Rectal smooth muscle tissue (tissue), 1 donor: Measurements from ENCODE around the gene NECTIN1.

Experiments used
- H3K27ac ChIP-seq: one replicate; pipeline ENCODE4 v1.7.0; 2013; ENCODE audit warnings: low read depth, low read length, inconsistent platforms
- H3K27me3 ChIP-seq: one replicate; pipeline ENCODE4 v1.7.0; 2013; ENCODE audit warnings: low read length; ENCODE audit not compliant: control insufficient read depth, insufficient read depth
- H3K36me3 ChIP-seq: one replicate; pipeline ENCODE4 v1.7.0; 2013; ENCODE audit warnings: low read length; ENCODE audit not compliant: control insufficient read depth, insufficient read depth
- H3K4me1 ChIP-seq: one replicate; pipeline ENCODE4 v1.7.0; 2013; ENCODE audit warnings: low read length; ENCODE audit not compliant: control insufficient read depth, insufficient read depth
- H3K4me3 ChIP-seq: one replicate; pipeline ENCODE4 v1.7.0; 2013; ENCODE audit warnings: low read length
- H3K9ac ChIP-seq: one replicate; pipeline ENCODE4 v1.7.0; 2013; ENCODE audit warnings: low read length

The NECTIN1 gene

DNA sequence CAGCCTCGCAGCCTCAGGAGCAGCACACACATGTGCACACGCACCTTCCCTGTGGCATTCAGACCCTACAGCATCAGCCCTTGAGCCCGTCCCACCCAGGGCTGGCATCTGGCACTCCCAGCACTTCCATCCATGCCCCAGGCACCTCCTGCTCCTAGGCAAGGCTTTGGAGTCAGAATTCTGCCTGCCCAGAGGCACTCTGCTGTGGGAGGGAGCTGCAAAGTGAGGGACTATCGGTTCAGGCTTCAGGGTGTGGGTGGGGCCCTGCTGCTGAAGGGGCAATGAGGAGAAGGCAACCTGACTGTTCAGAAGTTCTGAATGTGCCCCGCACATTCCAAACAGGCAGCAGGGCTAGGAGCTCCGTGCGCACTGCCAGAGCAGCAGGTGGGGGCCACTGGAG is 39.7 kb downstream of the NECTIN1 start:
- Histone ChIP-seq H3K27ac (no peak overlapping the region), H3K9ac (no peak overlapping the region), H3K4me3 (no peak overlapping the region), H3K36me3 (no peaks in the 10 kb centered on the region), H3K27me3 (peaks cover 2% of the 10 kb centered on the region), H3K4me1 (no peaks in the 10 kb centered on the region)

DNA sequence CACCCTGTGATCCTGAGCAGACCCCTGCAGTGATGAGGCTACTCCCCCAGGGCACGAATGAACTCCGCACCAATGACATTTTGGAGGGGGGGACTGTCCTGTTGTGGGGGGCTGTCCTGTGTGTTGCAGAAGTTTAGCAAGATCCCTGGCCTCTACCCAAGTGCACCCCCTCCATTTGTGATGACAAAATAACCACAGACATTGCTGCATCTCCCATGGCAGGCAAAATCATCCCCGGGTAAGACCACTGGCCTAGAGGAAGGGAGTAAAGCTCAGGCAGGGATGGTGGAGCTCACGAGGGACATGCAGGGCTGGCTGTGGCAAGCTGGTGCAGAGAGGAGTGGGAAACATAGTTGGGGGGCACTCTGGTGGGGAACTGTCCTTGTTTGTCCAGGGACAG is 40.6 kb downstream of the NECTIN1 start:
- no peak overlapping the region for H3K9ac ChIP-seq
- no peak overlapping the region for H3K4me3 ChIP-seq
- no peaks in the 10 kb centered on the region for H3K4me1 ChIP-seq
- peaks cover 2% of the 10 kb centered on the region for H3K27me3 ChIP-seq
- no peaks in the 10 kb centered on the region for H3K36me3 ChIP-seq
- no peak overlapping the region for H3K27ac ChIP-seq

DNA sequence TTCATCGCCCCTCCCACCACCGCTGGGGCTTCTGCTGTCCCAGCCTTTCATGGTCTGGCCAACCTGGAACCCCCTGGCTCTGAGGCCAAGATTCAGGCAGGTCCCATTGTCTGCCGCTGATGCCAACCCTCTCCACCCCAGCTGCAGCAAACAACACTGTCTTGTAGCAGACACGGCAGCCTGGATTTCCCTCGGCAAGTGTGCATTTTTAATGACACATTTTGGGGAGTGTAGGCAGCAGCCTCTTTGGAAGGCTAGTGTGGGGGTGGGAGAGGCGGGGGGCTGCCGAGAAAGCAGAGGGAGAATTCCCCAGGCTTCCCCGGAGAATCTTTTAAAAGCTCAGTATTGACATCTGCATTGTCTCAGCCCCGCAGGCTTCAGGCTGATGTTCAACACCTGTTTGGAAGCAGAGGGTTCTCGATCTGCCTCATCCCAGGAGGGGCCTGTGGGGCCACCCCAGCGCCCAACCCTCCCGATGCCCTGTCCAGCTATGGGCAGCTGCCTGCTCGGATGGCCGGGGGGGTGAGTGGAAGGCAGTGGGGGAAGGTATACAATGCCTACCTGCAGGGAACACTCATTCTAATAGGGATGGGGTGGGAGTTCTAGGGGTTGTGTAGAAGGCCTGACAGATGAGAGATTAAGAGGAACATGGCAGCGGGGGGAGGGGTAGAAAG is 41.5 kb downstream of the NECTIN1 start:
- Histone ChIP-seq H3K4me3 (no peak overlapping the region), H3K4me1 (no peaks in the 10 kb centered on the region), H3K9ac (no peak overlapping the region), H3K27me3 (peaks cover 2% of the 10 kb centered on the region), H3K36me3 (no peaks in the 10 kb centered on the region), H3K27ac (no peak overlapping the region)

DNA sequence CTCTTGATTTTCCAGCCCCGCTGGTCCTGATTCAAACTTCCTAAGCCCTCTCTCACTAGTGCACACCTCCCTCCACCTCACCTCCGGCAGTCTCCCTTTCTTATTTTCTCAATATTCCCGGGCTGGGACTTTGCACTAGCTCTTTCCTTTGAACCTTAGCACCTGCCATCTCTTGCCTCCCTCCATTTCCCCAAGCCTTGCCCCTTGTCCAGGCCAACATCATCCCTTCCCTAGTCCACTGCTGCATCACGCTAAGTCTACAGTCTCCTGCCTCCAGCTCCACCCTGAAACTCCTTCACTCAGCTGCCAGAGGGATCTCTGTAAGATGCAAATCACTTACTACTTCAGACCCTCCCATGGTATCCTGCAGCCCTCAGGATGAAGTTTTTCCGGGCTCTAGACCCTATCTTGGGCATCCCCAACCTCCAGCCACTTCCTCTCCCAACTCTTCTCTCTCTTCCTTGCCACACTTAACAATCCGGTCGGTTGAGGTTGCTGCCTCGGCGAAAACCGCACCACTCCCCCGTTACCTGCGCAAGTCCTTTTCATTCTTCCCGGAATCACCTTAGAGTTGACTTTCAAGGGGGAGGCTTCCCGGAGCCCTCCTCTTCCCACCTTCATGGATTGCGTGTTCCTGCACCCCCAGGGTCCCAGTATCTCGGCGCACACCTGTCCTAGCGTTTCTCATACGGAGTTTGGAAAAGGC is 42.7 kb downstream of the NECTIN1 start:
- no peaks in the 10 kb centered on the region for H3K36me3 ChIP-seq
- no peaks in the 10 kb centered on the region for H3K4me1 ChIP-seq
- H3K27ac ChIP-seq, result no peak overlapping the region

DNA sequence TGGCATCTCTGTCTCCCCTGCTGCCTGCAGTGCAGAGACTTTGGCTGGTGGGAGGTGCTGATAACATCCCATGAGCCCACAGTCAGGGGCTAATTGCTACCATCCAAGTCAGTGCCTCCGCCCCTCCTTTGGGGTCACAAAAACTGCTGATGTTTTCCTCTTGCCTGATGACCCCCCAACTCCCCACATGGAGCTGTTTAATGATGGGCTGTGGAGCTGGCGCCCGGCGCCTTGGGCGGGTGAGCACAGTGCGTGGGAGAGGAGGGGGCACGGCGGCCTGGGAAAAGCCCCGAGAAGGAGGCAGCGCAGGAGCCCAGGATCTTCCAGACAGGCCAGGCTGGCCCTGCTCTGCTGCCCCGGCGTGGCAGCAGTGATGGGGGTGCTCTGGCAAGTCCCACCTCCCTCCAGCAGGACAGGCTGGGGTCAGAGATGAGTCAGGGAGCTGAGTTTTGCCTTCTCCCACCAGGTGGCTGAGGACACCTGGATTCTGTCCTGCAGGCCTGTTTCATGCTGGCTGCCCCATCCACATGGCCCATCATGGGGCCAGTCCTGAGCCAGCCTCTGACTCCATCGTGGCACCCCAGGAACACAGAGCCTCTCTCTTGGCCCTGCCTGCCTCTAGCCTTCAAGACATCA is 43.8 kb downstream of the NECTIN1 start:
- no peak overlapping the region for H3K9ac ChIP-seq
- H3K27me3 ChIP-seq, result peaks cover 2% of the 10 kb centered on the region
- H3K4me3 ChIP-seq, result no peak overlapping the region
- no peak overlapping the region for H3K27ac ChIP-seq
- H3K36me3 ChIP-seq, result no peaks in the 10 kb centered on the region
- no peaks in the 10 kb centered on the region for H3K4me1 ChIP-seq

More for the DNA sequence above, 42.7 kb downstream of the NECTIN1 start:
- H3K27me3 ChIP-seq, result peaks cover 2% of the 10 kb centered on the region
- H3K4me3 ChIP-seq, result no peak overlapping the region
- H3K9ac ChIP-seq, result no peak overlapping the region

DNA sequence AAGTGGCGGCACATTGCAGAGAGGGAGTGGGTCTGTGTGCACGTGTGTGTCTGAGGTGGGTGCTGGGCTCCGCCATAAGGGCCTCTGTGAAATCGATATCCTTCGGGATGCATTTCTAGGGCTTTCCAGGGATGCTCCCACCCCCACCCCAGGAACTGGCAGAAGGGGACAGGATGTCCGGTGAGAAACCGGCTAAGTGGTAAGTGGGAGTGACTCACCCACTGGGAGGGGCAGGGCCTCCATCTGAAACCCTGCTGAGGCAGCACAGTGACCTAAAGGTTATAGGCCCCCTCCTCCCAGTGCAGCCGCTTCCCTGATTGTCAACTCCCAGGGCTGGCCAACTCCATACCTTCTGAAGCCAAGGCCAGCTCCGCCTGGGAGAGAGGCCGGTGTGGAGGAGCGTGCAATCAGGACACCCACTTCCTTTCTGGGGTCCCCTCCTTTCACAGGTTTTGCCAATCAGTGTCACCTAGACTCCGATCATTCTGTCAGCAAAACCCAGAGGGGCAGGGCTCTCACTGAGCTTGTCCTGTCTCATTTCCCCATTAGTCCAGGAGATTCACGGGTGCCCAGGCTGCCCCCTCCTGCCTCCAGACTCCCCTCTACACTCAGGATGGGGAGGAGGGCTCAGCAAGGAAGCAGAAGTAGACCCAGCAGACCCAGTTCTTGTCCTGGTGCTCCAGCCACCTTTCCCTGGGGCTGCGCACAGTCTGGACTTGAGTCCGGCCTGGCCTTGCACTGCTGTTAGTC is 44.5 kb downstream of the NECTIN1 start:
- Histone ChIP-seq H3K9ac (no peak overlapping the region), H3K27ac (no peak overlapping the region), H3K4me3 (no peak overlapping the region), H3K4me1 (no peaks in the 10 kb centered on the region), H3K27me3 (peaks cover 2% of the 10 kb centered on the region), H3K36me3 (no peaks in the 10 kb centered on the region)

DNA sequence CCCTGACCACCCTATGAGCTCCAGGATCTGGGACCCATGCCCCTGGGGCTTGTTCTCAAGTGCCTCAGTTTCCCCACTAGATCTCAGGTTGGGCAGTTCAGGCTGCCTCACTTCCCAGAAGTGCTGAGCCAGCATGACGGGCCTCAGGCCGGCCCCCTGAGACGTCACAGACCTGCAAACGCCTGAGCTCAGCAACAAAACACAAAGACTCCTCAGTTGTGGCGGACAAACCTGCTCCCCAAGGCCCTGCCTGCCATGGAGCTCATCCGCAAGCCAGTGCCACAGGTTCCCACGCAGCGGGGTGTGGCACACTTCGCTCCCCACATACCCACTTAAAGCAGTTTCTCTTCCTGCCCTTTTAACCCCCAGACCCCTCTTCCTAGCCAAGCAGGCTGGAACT is 45.2 kb downstream of the NECTIN1 start:
- Histone ChIP-seq H3K36me3 (no peaks in the 10 kb centered on the region), H3K4me3 (no peak overlapping the region), H3K27ac (no peak overlapping the region), H3K27me3 (no peaks in the 10 kb centered on the region), H3K4me1 (no peaks in the 10 kb centered on the region), H3K9ac (no peak overlapping the region)

DNA sequence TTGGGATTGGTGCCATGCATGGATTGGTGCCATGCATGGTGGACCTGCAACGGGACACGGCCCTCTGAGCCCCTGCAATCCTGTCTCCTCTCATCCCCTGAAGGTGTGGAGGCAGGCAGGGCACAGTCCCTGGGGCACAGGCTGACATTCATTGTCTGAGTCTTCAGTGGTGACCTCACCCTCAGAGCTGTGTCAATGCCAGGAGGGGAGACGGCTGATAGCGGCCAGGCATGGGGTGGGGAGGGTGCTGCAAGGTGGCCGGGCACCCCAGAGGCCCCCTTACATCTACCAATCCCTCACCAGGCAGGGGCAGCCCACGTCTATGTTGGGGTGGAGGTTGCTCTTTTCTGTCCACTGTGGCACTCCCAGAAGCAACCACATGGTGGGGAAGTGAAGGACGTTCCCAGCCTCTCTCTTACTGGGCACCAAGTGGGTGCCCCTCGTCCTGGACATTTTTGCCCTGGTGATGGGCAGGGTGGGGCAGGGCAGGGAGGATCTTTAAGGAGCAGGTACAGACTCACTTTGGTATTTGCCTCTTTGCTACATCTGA is 47.6 kb downstream of the NECTIN1 start:
- Histone ChIP-seq H3K27ac (no peak overlapping the region), H3K36me3 (peaks cover 6% of the 10 kb centered on the region), H3K4me3 (no peak overlapping the region), H3K4me1 (no peaks in the 10 kb centered on the region), H3K9ac (no peak overlapping the region), H3K27me3 (no peaks in the 10 kb centered on the region)

DNA sequence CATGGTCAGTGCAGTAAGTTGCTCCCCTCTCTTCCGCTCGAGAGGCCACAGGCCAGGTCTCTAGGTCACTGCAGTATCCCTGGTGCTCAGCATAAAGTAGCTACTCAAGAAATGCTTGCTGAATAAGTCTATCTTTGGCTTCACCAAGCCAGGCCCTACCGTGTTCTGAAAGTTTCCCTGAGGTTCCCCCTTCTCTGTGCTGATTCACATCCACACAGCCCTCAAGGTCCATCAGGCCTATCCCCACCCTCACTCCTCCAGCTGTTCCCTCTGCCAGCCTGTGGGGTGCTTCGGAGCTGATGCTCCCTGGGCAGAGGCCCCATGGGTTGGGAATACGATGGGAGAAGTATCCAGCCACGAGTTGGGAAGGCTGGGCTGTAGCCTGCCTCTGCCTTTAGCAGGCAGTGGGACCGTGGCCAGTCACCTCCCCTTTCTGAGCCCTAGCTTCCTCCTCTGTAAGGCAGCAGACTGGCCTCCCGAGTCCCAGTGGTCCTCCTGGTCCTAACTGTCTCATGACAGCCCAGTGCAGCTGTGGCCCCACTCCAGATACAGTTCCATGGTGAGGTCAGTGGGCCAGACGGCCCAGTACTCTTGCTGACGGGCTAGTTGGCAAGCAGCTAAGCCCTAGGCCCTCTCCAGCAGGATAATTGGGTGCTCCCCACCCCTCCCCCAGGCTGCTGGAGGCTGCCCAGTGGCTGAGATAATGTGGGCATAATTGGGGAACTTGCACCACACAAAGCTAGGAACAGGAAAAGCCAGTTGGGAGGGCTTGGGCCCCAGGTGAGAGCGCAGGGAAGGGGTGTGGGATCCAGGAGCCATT is 48.2 kb downstream of the NECTIN1 start:
- Histone ChIP-seq H3K4me3 (no peak overlapping the region), H3K36me3 (peaks cover 6% of the 10 kb centered on the region), H3K27me3 (no peaks in the 10 kb centered on the region), H3K9ac (no peak overlapping the region), H3K27ac (no peak overlapping the region), H3K4me1 (no peaks in the 10 kb centered on the region)

DNA sequence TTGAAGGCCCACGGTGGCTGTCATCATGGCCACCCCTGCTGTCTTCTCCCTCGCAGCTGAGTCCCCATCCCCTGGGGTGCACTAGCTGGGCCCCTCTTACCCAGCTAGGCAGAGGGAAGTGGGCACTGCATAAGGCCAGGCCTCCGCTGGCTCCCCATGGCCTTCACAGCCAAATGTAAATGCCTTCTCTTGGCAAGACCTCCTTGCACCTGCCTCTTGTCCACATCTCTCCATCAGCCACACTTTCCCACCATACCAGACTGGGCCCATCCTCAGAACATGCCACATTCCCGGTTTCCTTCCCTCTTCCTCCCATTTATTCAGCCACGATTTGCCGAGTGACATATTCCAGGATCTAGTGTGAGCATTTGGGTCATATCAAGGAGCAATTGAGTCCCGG is 49.7 kb downstream of the NECTIN1 start:
- H3K36me3 ChIP-seq, result peaks cover 11% of the 10 kb centered on the region
- no peak overlapping the region for H3K9ac ChIP-seq
- no peak overlapping the region for H3K27ac ChIP-seq
- no peak overlapping the region for H3K4me3 ChIP-seq
- H3K4me1 ChIP-seq, result no peaks in the 10 kb centered on the region
- H3K27me3 ChIP-seq, result no peaks in the 10 kb centered on the region

DNA sequence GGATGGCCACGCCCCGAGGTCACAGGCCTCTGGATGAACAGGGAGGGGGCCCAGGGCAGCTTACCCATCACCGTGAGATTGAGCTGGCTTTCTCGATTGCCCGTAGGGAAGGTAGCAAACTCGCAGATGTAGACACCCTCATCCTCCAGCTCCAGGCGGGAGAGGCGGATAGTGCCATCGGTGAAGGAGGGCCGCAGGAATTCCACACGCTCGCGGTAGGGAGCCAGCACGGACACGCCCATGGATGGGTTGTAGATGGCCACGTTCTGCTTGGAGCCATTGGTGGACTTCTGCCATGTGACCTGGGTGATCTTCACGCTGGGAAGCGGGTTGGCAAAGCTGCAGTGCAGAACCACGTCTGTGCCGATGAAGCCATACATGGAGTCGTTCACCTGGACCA is 50.6 kb downstream of the NECTIN1 start:
- H3K4me3 ChIP-seq, result no peak overlapping the region
- no peak overlapping the region for H3K27ac ChIP-seq
- H3K36me3 ChIP-seq, result peaks cover 11% of the 10 kb centered on the region
- no peak overlapping the region for H3K9ac ChIP-seq
- H3K4me1 ChIP-seq, result no peaks in the 10 kb centered on the region
- no peaks in the 10 kb centered on the region for H3K27me3 ChIP-seq
